K562 (cell line): Measurements from ENCODE around the gene GPD1L. TPM values are rescaled to one million over a fixed set of nuclear protein-coding genes. Genes with fewer than 3 reads are reported as not detected.

ENCODE experiments used
- ATAC-seq: fragments of 200-7000 bp; cut with Tn5 transposase; 3 replicates; pipeline ENCODE4 v1.9.1; 2020; ENCODE audit warnings: moderate library complexity
- BruUV-seq: library from RNA; stranded (reverse); fragments of 400-500 nt; replicated peaks from 2 replicates; lab custom pipeline; 2021; lab: Mats Ljungman, UMichigan
- CTCF ChIA-PET: fragments of 300-600 bp; formaldehyde crosslinking; extraction: SDS; loops from one replicate; lab custom pipeline; 2021; ENCODE audit warnings: low intra/inter-chr PET ratio; lab: Yijun Ruan, JAX
- POLR2A ChIA-PET: fragments of 300-600, 350-650 bp; sonication (Branson Sonifier 250); formaldehyde crosslinking; extraction: SDS; loops from one replicate; lab custom pipeline; 2021; ENCODE audit warnings: antibody characterized with exemption, inconsistent platforms; lab: Yijun Ruan, JAX
- DNase-seq, 4 experiments: peaks; one replicate each; pipeline versions ENCODE4 v3.0.0 to v3.0.0-alpha.2; 2011 to 2018; ENCODE audit warnings: low spot score in 3 of 4, mixed read lengths in 3 of 4; ENCODE audit errors: extremely low read depth in 1 of 4
- FAIRE-seq: peaks from 2 replicates; lab custom pipeline; 2011; peaks lifted over from hg19 to GRCh38; lab: Jason Lieb, UNC
- H2AFZ ChIP-seq: 2 replicates; pipeline ENCODE4 v1.6.0; 2011; ENCODE audit warnings: low read depth, low read length, control low read depth, inconsistent platforms
- H3K27ac ChIP-seq: fragments of 200-600 bp; 3 replicates; pipeline ENCODE4 v1.8.0; 2011; ENCODE audit warnings: low read depth, mild to moderate bottlenecking, control low read depth, inconsistent platforms, low read length, moderate library complexity, mixed read lengths; ENCODE audit errors: extremely low read depth
- H3K27me3 ChIP-seq, 2 experiments: fragments of 300-600 bp in 1 of 2; 2 replicates in 1 of 2; 3 replicates in 1 of 2; pipeline versions ENCODE4 v1.6.0 to v1.8.0; 2011; ENCODE audit warnings: inconsistent platforms in 2 of 2, low read length in 2 of 2, mild to moderate bottlenecking in 1 of 2, mixed read lengths in 1 of 2, moderate library complexity in 1 of 2; ENCODE audit not compliant: control insufficient read depth in 2 of 2, insufficient read depth in 2 of 2
- H3K36me3 ChIP-seq: fragments of 300-600 bp; 3 replicates; pipeline ENCODE4 v1.8.0; 2011; ENCODE audit warnings: mild to moderate bottlenecking, low read length, inconsistent platforms; ENCODE audit not compliant: control insufficient read depth, insufficient read depth
- H3K4me1 ChIP-seq, 2 experiments: fragments of 200-600 bp in 1 of 2; replicated peaks in 1 of 2; 2 replicates in 1 of 2; 3 replicates in 1 of 2; pipeline versions ENCODE4 v1.5.1 to v1.8.0; 2011; ENCODE audit warnings: inconsistent platforms in 2 of 2, low read length in 2 of 2, mild to moderate bottlenecking in 1 of 2, mixed read lengths in 1 of 2, moderate library complexity in 1 of 2; ENCODE audit not compliant: control insufficient read depth in 2 of 2, insufficient read depth in 2 of 2
- H3K4me2 ChIP-seq: 2 replicates; pipeline ENCODE4 v1.6.1; 2011; ENCODE audit warnings: low read length, control low read depth, inconsistent platforms, mixed read lengths; ENCODE audit not compliant: insufficient read depth
- H3K4me3 ChIP-seq: fragments of 200-600 bp; sonication (generic), shearing (Covaris generic); 2 replicates; pipeline ENCODE4 v1.5.1; 2016; ENCODE audit warnings: control low read depth, inconsistent platforms
- H3K79me2 ChIP-seq: fragments of 200-600 bp; 3 replicates; pipeline ENCODE4 v1.8.0; 2011; ENCODE audit warnings: low read length, inconsistent platforms; ENCODE audit not compliant: control insufficient read depth, insufficient read depth
- H3K9ac ChIP-seq, 2 experiments: 2 replicates each; pipeline versions ENCODE4 v1.6.0 to v1.6.1; 2011; ENCODE audit warnings: low read depth in 2 of 2, low read length in 2 of 2, control low read depth in 1 of 2, inconsistent platforms in 1 of 2, mild to moderate bottlenecking in 1 of 2, mixed read lengths in 1 of 2; ENCODE audit not compliant: insufficient read depth in 1 of 2
- H3K9me1 ChIP-seq: one replicate; pipeline ENCODE4 v1.6.0; 2011; ENCODE audit warnings: inconsistent platforms, mild to moderate bottlenecking, low read length, moderate library complexity; ENCODE audit not compliant: control insufficient read depth, insufficient read depth
- H3K9me3 ChIP-seq: replicated peaks from 2 replicates; pipeline ENCODE4 v1.5.1; 2011; ENCODE audit warnings: low read depth, low read length, inconsistent platforms; ENCODE audit not compliant: control insufficient read depth, insufficient read depth
- H4K20me1 ChIP-seq: replicated peaks from 2 replicates; pipeline ENCODE4 v1.6.1; 2011; ENCODE audit warnings: low read length, inconsistent platforms, mixed read lengths; ENCODE audit not compliant: control insufficient read depth, insufficient read depth
- ARID1B ChIP-seq: fragments of 450-650 bp; IDR thresholded peaks from 2 replicates; pipeline ENCODE4 v1.6.1; 2016; ENCODE audit warnings: antibody characterized with exemption, mild to moderate bottlenecking, inconsistent platforms
- C11orf30 ChIP-seq: fragments of 450-650 bp; IDR thresholded peaks from 2 replicates; pipeline ENCODE4 v1.6.1; 2016; ENCODE audit warnings: low read depth, mild to moderate bottlenecking
- EWSR1 ChIP-seq: fragments of 450-650 bp; IDR thresholded peaks from 2 replicates; pipeline ENCODE4 v1.6.1; 2018; ENCODE audit warnings: borderline replicate concordance, mild to moderate bottlenecking, low read depth, moderate library complexity; ENCODE audit not compliant: partially characterized antibody
- HDAC2 ChIP-seq: fragments of 450-650 bp; IDR thresholded peaks from 2 replicates; pipeline ENCODE4 v1.6.1; 2016; ENCODE audit warnings: mild to moderate bottlenecking
- IRF2 ChIP-seq: sonication (generic); formaldehyde crosslinking; IDR thresholded peaks from 2 replicates; pipeline ENCODE4 v1.8.1; 2022; ENCODE audit warnings: mild to moderate bottlenecking, missing genetic modification reagents
- JUN ChIP-seq, 2 experiments: sonication (generic) in 1 of 2; formaldehyde crosslinking in 1 of 2; IDR thresholded peaks; 2 replicates each; pipeline versions ENCODE4 v1.6.1 to v1.8.0; 2012 to 2022; ENCODE audit warnings: borderline replicate concordance in 2 of 2, mild to moderate bottlenecking in 2 of 2, improper control_type of control experiment in 1 of 2, low read depth in 1 of 2, low read length in 1 of 2, missing genetic modification reagents in 1 of 2
- JUNB ChIP-seq: fragments of 450-650 bp; formaldehyde crosslinking; conservative IDR thresholded peaks from 2 replicates; pipeline ENCODE4 v1.4.0; 2020; ENCODE audit warnings: mild to moderate bottlenecking
- KDM1A ChIP-seq, 2 experiments: fragments of 450-650 bp; IDR thresholded peaks; 2 replicates each; pipeline ENCODE4 v1.6.1; 2016; ENCODE audit warnings: mild to moderate bottlenecking in 2 of 2
- KDM4B ChIP-seq, 2 experiments: fragments of 450-650 bp in 1 of 2; sonication (generic) in 1 of 2; IDR thresholded peaks; 2 replicates each; pipeline ENCODE4 v1.6.1; 2016 to 2017; ENCODE audit warnings: borderline replicate concordance in 2 of 2, antibody characterized with exemption in 1 of 2, low read depth in 1 of 2, mild to moderate bottlenecking in 1 of 2
- KLF16 ChIP-seq: IDR thresholded peaks from 2 replicates; pipeline ENCODE4 v1.6.1; 2016; ENCODE audit warnings: antibody characterized with exemption
- NCOA1 ChIP-seq: fragments of 450-650 bp; IDR thresholded peaks from 2 replicates; pipeline ENCODE4 v1.6.1; 2016; ENCODE audit warnings: low read depth
- NFIX ChIP-seq: fragments of 250-450 bp; sonication (Bioruptor Pico); IDR thresholded peaks from 2 replicates; pipeline ENCODE4 v1.4.0; 2020; ENCODE audit warnings: low read depth, mild to moderate bottlenecking, moderate library complexity
- PHF21A ChIP-seq: fragments of 450-650 bp; IDR thresholded peaks from 2 replicates; pipeline ENCODE4 v1.6.1; 2017; ENCODE audit warnings: low read depth, borderline replicate concordance
- RAD21 ChIP-seq, 2 experiments: fragments of 250-450 bp in 1 of 2; fragments of 450-650 bp in 1 of 2; sonication (Bioruptor Pico) in 1 of 2; formaldehyde crosslinking in 1 of 2; IDR thresholded peaks in 1 of 2; conservative IDR thresholded peaks in 1 of 2; 2 replicates each; pipeline versions ENCODE4 v1.4.0 to v1.8.0; 2020 to 2022; ENCODE audit warnings: mild to moderate bottlenecking in 2 of 2, moderate library complexity in 1 of 2
- RB1 ChIP-seq: fragments of 450-650 bp; IDR thresholded peaks from 2 replicates; pipeline ENCODE4 v1.6.1; 2017; ENCODE audit warnings: low read depth, mild to moderate bottlenecking
- RCOR1 ChIP-seq, 2 experiments: IDR thresholded peaks; 2 replicates each; pipeline ENCODE4 v1.6.1; 2012; ENCODE audit warnings: low read depth in 2 of 2, low read length in 2 of 2, borderline replicate concordance in 1 of 2, improper control_type of control experiment in 1 of 2
- SMARCA4 ChIP-seq: fragments of 450-650 bp; IDR thresholded peaks from 2 replicates; pipeline ENCODE4 v1.6.1; 2016
- SPI1 ChIP-seq: IDR thresholded peaks from 2 replicates; pipeline ENCODE4 v1.6.1; 2011; ENCODE audit warnings: low read depth, low read length, control low read depth, borderline replicate concordance
- ZNF583 ChIP-seq: fragments of 250-450 bp; sonication (Bioruptor Pico); IDR thresholded peaks from 2 replicates; pipeline ENCODE4 v1.4.0; 2020
- ZNF589 ChIP-seq: fragments of 200-800 bp; sonication (Bioruptor generic); IDR thresholded peaks from 2 replicates; pipeline ENCODE4 v1.6.1; 2016; ENCODE audit warnings: low read depth, missing genetic modification characterization, missing compliant biosample characterization
- WGBS: fragments of 100-300 bp; shearing (Covaris generic); methylation state at CpG from one replicate; pipeline ENCODE4 v1.1.6; 2016; ENCODE audit warnings: low coverage, mixed read lengths; ENCODE audit not compliant: insufficient coverage; ENCODE audit errors: missing lambda C conversion rate; 5-methylcytosine and 5-hydroxymethylcytosine counted together
- in situ Hi-C: fragments of 300-500 bp; cut with MboI; formaldehyde crosslinking; loops from 4 replicates; pipeline ENCODE4 v1.15.0; 2018; ENCODE audit warnings: inconsistent platforms, mixed read lengths
- intact Hi-C: fragments of 100-400 bp; cut with micrococcal nuclease; formaldehyde crosslinking; loops from 2 replicates; pipeline ENCODE4 v1.14.2; 2022
- polyA plus RNA-seq, 8 experiments: library from polyadenylated mRNA; depleted of rRNA in 4 of 8; stranded (reverse) in 5 of 8; unstranded in 3 of 8; fragments of >200 nt; fragmentation: Nextera tagmentation in 2 of 8; fragmentation: Illumina TruSeq in 1 of 8; extraction: Ambion mirVana in 2 of 8; extraction: Trizol in 1 of 8; gene quantifications; 2 replicates each; pipeline versions ENCODE4 v1.2.1 to v1.2.3, GENCODE V29; 2011 to 2014; ENCODE audit warnings: inconsistent platforms in 1 of 8, missing spikeins in 1 of 8
- total RNA-seq, 7 experiments: library from RNA; depleted of rRNA in 6 of 7; stranded (reverse); fragments of >200 nt in 6 of 7; fragmentation: Illumina TruSeq in 2 of 7; extraction: Trizol in 2 of 7; gene quantifications; 2 replicates each; pipeline versions ENCODE4 v1.2.1 to v1.2.3, GENCODE V29; 2011 to 2021; ENCODE audit warnings: low replicate concordance in 1 of 7
- TF ChIP-seq, protein P1 (sequence below): sonication (generic); formaldehyde crosslinking; IDR thresholded peaks from 2 replicates; pipeline ENCODE4 v1.8.0; 2022; ENCODE audit warnings: mild to moderate bottlenecking, missing genetic modification reagents
- TF ChIP-seq, protein P2 (sequence below): fragments of 250-450 bp; sonication (Bioruptor Pico); IDR thresholded peaks from 2 replicates; pipeline ENCODE4 v1.5.0; 2021

The GPD1L gene
- total and polyA plus RNA-seq, 9 of the 15 experiments (the other 6 are each of a cell fraction or from before 2014, with no cell fraction given), result 1.6 to 17.3 (median 12.3) TPM

DNA sequence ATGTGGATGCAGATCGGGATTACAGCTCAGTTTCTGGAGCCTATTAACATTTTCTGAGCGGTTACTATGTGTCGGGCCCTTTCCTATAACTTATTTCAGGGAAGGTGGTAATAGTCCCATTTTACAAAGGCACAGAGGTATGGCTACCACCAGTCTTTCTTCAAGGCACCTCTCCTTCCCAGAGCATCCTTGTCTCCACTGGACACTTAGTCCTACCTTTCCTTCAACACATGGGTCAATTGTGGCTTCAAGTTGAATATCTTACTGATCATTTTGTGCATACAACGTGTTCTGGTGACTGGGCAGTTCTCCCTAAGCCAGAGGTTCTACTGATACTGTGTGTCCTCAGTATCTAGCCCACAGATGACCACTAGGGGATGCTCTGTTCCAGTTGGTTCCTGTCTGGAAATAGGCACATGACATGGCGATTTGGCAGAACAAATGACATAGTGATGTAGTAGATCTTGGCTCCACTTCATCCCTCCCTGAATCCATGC lies 71.3 kb downstream of the GPD1L start:
- Histone ChIP-seq H3K4me3 (no peak overlapping the region), H3K9me3 (no peaks in the 10 kb centered on the region), H3K9me1 (no peaks in the 10 kb centered on the region), H3K27ac (no peak overlapping the region), H3K9ac (no peak overlapping the region), H3K4me2 (no peak overlapping the region), H3K27me3 (peaks cover 6% of the 10 kb centered on the region in 2 experiments), H3K36me3 (no peaks in the 10 kb centered on the region), H4K20me1 (no peaks in the 10 kb centered on the region), H2AFZ (peak overlapping the region; percentile 0; the same call in 1 of the 2 replicates), H3K4me1 (no peaks in the 10 kb centered on the region; a peak in 1 of 5 replicates), H3K79me2 (no peaks in the 10 kb centered on the region)
- no TSS peak for BruUV-seq
- DNase-seq (peak; percentile 67 to 80 (median 77)), FAIRE-seq (peak; percentile 95), ATAC-seq (peak; percentile 98)
- in situ Hi-C loops, result no loop called here
- intact Hi-C loops, result loop anchor here (1.0 to 10.0 kb wide), 5 partner anchors 120 to 487 kb away; no protein-coding TSS in a partner anchor
- POLR2A ChIA-PET, result interaction anchor here (0.7 kb wide), 1 partner anchor 213 kb away, joined by 3 read pairs; no protein-coding TSS in a partner anchor
- CTCF ChIA-PET, result interaction anchor here (1.1 to 1.3 kb wide), 3 partner anchors 159 to 487 kb away, joined by 3 read pairs; no protein-coding TSS in a partner anchor
- 19% methylated on average over 5 of the region's 5 CpGs for WGBS
- TF ChIP-seq, protein P1, sequence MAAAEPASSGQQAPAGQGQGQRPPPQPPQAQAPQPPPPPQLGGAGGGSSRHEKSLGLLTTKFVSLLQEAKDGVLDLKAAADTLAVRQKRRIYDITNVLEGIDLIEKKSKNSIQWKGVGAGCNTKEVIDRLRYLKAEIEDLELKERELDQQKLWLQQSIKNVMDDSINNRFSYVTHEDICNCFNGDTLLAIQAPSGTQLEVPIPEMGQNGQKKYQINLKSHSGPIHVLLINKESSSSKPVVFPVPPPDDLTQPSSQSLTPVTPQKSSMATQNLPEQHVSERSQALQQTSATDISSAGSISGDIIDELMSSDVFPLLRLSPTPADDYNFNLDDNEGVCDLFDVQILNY (CRISPR knock-in tag), result no peak
- TF ChIP-seq ZNF589 (CRISPR knock-in tag), result 0 out of 2 replicates have a peak, but pooled peaks have one; percentile 25
- 0 out of 2 replicates have a peak, but pooled peaks have one; percentile 14 for TF ChIP-seq SPI1
- TF ChIP-seq RAD21 (CRISPR knock-in tag; conservative IDR thresholded peaks at IDR 0.05 in 1 of 2, IDR thresholded peaks at IDR 0.05 in 1 of 2), result peak; percentile 61 to 81
- TF ChIP-seq SMARCA4, result no peak
- 0 out of 2 replicates have a peak, but pooled peaks have one; percentile 35 for TF ChIP-seq PHF21A
- no peak for TF ChIP-seq JUNB (CRISPR knock-in tag)
- no peak for TF ChIP-seq ARID1B
- no peak for TF ChIP-seq HDAC2
- TF ChIP-seq JUN (IDR thresholded peaks at IDR 0.05; ENCODE audit: borderline replicate concordance, low read depth, low read length), result no peak
- TF ChIP-seq JUN (CRISPR knock-in tag; IDR thresholded peaks at IDR 0.05; ENCODE audit: borderline replicate concordance), result no peak
- peak; percentile 55; the same call in 1 of the 2 replicates for TF ChIP-seq RB1
- TF ChIP-seq, protein P2, sequence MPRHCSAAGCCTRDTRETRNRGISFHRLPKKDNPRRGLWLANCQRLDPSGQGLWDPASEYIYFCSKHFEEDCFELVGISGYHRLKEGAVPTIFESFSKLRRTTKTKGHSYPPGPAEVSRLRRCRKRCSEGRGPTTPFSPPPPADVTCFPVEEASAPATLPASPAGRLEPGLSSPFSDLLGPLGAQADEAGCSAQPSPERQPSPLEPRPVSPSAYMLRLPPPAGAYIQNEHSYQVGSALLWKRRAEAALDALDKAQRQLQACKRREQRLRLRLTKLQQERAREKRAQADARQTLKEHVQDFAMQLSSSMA (CRISPR knock-in tag), result no peak
- no peak for TF ChIP-seq NCOA1
- TF ChIP-seq NFIX (CRISPR knock-in tag), result no peak
- TF ChIP-seq C11orf30, result peak; percentile 63
- TF ChIP-seq KDM1A (IDR thresholded peaks at IDR 0.05), result no peak
- no peak for TF ChIP-seq EWSR1
- TF ChIP-seq IRF2 (CRISPR knock-in tag), result no peak
- TF ChIP-seq RCOR1 (IDR thresholded peaks at IDR 0.05; ENCODE audit: borderline replicate concordance in 1 of 2, low read depth in 2 of 2, low read length in 2 of 2), result peak in 1 of 2 experiments; percentile 45; a peak in 1 of 4 replicates
- no peak for TF ChIP-seq KDM4B (IDR thresholded peaks at IDR 0.05; ENCODE audit: borderline replicate concordance in 2 of 2, low read depth in 1 of 2)
- TF ChIP-seq KLF16, result peak; percentile 72; the same call in 1 of the 2 replicates
- no peak for TF ChIP-seq ZNF583 (CRISPR knock-in tag)
